SU-DHL-6 (cell line): Measurements from ENCODE around the gene WNT2B.

Experiments
- EZH2phosphoT487 ChIP-seq: fragments of 200-600 bp; sonication (generic), shearing (Covaris generic); conservative IDR thresholded peaks from 2 replicates; pipeline ENCODE4 v1.6.1; 2018; ENCODE audit warnings: mild to moderate bottlenecking, antibody characterized with exemption, low read length, moderate library complexity, mixed read lengths
- TF ChIP-seq, protein P1 (sequence below): fragments of 200-600 bp; sonication (generic); IDR thresholded peaks from one replicate; pipeline ENCODE4 v1.5.1; 2017; ENCODE audit warnings: antibody characterized with exemption, mild to moderate bottlenecking, low read length, moderate library complexity; ENCODE audit not compliant: insufficient read depth, poor library complexity, severe bottlenecking

GRCh38 chr1:112564081-112564480 is 55.3 kb downstream of the WNT2B start:
- TF ChIP-seq, protein P1, sequence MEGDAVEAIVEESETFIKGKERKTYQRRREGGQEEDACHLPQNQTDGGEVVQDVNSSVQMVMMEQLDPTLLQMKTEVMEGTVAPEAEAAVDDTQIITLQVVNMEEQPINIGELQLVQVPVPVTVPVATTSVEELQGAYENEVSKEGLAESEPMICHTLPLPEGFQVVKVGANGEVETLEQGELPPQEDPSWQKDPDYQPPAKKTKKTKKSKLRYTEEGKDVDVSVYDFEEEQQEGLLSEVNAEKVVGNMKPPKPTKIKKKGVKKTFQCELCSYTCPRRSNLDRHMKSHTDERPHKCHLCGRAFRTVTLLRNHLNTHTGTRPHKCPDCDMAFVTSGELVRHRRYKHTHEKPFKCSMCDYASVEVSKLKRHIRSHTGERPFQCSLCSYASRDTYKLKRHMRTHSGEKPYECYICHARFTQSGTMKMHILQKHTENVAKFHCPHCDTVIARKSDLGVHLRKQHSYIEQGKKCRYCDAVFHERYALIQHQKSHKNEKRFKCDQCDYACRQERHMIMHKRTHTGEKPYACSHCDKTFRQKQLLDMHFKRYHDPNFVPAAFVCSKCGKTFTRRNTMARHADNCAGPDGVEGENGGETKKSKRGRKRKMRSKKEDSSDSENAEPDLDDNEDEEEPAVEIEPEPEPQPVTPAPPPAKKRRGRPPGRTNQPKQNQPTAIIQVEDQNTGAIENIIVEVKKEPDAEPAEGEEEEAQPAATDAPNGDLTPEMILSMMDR, result no peak
- TF ChIP-seq EZH2phosphoT487, result no peak
